M059J (cell line): ENCODE measurements around the gene CHD3. TPM values are rescaled to one million over a fixed set of nuclear protein-coding genes. Genes with fewer than 3 reads are reported as not detected.

ENCODE experiments used
- DNase-seq: peaks from one replicate; pipeline ENCODE4 v3.0.0-alpha.2; 2012; ENCODE audit warnings: low read depth
- total RNA-seq: library from RNA; depleted of rRNA; stranded (reverse); fragments of >200 nt; shearing (Covaris generic); gene quantifications from 2 replicates; pipeline ENCODE4 v1.2.3, GENCODE V29; 2014

Gene CHD3
- total RNA-seq, 1 experiment from 2014 or later, result 31.3 TPM

DNA sequence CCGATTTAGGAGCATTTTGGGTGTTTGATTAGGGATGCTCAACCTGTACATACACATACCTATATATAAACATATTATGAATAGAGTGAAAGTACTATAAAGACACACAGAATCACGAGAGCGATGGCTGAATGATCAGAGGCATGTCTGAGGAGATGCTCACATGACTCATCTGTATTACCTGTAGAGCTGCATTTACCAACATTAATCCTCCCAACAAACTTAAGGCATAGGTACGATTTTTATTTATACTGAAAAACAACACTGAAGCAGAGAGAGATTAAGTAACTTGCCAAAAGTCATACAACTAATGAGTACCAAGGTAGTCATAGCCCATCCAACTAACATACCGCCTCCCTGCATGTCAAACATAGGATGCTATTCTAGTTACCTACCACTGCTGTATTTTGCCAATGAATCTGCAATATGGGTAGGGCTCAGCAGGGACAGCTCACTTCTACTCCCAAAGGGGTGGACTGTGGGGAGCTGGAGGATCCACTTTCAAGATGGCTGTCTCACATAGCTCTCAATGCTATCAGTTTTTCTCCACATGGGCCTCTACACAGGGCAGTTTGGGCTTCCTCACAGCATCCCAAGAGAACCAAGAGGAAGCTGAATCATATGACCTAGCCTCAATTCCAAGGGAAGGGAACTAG lies 23.5 kb upstream of the CHD3 start:
- no peak for DNase-seq

DNA sequence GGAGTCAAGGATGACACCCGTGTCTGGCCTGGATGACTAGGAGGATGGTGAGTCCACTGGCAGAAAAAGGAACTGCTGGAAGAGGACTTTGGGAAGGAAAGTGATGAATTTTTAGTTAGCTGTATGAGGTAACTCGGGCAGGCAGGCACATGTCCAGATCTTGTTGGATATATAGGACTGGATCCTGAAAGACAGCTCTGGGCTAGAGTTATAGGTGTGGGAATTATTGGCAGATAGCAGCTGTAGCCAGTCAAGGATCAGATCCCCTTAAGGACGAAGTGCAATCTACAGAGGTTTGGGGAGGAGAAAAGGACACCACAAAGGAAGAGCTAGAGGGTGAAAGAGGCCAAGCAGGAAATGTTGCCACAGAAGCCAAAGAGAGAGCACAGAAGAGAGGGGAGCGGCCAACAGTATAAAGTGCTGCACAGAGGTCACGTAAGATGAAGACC lies 20.7 kb upstream of the CHD3 start:
- DNase-seq, result no peak

DNA sequence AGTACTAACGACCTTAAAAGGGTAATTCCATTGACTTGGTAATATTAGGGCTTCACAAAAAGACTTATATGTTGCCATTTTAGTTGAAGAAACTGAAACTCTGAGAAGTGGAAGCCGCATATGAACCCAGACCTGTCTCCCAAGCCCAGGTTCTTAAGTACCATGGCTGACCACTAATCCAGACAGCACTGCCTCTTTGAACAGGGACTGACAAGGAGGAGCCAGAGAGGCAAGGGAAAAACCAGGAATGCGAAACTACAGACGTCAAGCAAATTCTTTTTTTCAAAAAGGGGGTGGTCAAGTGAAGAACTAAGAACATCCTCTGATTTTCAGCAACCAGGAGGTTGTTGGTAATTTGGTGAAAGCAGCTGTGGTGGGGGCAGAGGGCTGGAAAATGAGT lies 15.5 kb upstream of the CHD3 start:
- no peak for DNase-seq

DNA sequence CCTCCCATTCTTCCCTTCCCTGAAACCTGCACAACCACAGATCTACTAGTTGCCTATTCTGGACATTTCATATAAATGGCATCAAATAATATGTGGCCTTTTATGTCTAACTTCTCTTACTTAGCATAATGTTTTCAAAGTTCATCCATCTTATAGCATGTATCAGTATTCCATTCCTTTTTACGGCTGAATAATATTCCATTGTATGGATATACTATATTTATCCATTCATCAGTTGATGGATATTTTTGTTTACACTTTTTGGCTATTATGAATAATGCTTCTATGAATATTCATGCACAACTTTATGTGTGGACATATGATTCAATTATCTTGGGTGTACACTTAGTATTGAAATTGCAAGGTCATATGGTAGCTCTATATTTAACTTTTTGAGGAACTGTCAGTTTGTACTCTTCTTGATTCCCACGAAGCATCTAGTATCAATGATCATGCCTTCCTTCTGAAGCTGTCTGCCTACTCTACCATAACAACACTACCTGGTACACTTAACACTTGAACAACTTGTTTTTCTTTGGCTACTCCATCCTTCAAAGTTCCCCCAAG lies 12.7 kb upstream of the CHD3 start:
- DNase-seq, result no peak

DNA sequence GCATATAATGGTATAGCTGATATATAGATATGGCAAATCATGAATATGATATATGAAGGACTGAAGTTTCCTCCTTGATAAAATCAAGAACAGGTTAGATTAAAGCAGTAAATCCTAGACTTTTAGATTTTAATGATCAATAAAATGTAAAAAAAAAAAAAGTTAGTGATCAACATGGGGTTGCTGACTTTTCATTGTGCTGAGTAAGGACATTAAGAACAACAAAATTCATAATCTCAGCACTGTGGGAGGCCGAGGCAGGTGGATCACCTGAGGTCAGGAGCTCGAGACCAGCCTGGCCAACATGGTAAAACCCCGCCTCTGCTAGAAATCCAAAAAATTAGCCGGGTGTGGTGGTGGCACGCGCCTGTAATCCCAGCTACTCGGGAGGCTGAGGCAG lies 10.4 kb upstream of the CHD3 start:
- no peak for DNase-seq

DNA sequence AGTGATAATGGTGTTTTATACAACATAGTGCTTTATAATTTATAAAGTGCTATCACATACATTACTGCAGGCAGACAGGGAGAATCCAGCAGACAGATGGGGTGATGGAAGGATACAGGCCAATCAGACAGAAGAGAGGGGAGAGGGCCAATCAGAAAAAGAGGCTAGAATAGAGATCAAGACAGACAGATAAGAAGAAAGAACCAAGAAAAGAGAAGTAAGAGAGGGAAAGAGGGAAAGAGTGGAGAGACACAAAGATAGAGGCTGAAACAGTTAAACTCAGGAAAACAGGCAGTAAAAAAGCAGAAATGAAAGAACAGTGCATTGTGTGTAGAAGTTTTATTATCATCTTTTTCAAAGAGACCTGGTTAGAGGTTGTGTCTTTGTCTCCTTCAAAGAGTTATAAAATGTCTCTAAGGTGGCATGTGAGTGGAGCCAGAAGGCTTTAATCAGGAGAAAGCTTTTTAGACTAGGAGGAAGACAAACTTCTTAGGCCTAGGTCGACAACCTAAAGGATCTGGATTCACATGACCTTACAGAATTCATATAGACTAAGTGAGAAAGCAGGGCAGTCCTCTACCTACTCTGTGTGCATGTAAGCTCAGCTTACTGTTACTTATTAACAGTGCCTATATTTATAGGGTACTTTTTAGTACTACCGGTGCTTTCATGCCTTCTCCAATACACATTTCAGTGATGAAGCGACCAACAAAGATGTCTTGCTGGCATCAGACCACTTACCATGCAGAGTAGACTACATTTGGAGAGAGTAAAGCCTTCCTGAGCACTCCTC lies 8.3 kb upstream of the CHD3 start:
- DNase-seq, result no peak

DNA sequence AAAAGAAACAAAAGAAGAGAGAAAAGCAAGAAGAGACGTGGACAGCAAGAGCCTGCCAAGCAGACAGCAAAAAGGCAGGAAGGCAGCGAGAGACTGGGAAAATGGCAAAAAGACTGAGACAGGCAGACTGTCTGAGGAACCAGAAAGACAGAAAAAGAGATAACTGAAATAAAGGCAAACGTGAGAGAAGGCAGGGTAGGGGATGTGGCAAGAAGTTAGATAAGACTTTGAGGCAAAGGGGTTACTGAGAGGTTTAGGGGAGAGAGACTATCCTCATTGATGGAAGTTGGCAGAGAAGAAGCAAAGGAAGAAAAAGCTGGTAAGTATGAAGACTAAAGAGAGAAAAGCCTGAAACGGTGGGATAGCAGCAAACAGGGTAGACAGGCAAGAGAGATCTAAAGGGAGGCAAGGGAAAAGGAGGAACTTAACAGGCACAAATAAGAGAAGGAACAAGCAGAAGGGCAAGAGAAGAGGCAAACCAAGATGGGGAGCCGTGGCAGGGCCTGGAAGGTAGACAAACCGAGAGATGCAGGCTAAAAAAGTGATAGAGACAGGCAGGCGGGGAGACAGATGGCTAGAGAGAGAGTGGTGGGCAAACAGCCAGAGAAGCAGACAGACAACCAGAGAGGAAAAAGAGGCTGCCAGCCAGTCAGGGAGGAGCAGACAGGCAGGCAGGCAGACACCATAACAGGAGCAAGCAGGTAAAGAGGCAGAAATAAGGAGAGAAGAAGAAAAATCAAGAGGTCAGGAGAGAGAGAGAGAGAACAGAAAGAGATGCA lies 7.1 kb upstream of the CHD3 start:
- DNase-seq, result no peak

DNA sequence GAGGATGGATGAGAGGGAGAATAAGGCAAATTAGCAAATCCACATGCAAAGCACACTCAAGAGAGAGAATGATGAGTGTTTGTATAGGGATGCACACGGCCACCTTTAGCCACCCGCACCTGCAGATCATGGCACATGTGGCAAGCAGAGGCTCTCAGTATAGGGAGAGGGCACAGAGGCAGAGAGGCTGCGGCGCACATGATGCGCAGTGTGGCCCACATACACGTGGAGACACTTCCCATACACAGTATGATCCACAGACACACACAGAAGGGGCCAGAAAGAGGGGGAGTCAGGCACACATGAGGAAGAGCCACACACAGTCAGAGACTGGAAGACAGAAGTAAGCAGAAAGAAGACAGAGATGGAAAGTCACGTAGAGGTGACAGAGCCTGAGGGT lies 6.5 kb upstream of the CHD3 start:
- no peak for DNase-seq

DNA sequence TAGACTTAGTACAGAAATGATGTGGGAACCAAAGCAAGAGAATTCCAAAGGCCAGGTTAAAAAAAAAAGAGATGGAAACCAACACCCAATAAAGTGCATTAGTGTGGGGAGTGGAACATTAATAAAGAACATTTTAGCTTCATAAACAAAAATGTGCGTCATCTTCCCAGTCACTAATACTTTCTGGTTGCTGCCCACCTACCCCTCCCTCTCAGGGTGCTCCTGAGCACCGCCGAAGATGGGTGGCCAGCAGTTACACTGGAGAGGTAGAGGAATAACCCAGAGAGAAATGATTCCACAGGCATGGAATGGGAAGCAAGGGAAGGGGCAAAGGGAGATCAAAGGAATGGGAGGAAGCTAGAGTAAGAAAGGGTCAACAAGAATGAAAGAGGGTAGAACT lies 6.0 kb upstream of the CHD3 start:
- no peak for DNase-seq

DNA sequence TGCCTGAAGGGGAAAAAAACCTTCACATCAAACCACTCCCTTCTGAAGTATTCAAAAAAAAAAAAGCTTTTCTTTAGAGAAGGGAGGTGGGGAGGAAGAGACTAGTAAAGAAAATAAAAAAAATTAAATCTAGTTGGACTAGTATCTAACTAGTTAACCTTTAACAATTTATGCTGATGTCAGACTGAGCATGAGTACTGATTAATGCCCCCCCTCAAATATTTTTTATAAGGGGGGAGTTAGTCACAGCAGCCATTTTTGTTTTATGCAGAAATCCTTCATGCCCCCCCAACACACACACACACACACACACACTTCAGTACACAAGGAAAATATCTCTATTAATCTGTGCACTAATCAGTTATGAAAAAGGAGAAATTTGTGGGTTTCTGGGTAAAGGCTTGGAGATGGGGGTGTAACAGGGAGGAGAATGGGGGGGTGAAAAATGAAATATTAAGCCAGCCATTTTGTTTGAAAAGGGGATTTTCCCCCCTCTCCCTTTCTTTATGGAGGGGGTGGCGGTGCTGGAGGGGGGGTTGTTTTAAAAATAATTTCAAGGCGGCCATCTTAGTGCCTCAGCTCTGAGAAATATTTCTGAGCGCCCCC lies 4.7 kb upstream of the CHD3 start:
- no peak for DNase-seq

DNA sequence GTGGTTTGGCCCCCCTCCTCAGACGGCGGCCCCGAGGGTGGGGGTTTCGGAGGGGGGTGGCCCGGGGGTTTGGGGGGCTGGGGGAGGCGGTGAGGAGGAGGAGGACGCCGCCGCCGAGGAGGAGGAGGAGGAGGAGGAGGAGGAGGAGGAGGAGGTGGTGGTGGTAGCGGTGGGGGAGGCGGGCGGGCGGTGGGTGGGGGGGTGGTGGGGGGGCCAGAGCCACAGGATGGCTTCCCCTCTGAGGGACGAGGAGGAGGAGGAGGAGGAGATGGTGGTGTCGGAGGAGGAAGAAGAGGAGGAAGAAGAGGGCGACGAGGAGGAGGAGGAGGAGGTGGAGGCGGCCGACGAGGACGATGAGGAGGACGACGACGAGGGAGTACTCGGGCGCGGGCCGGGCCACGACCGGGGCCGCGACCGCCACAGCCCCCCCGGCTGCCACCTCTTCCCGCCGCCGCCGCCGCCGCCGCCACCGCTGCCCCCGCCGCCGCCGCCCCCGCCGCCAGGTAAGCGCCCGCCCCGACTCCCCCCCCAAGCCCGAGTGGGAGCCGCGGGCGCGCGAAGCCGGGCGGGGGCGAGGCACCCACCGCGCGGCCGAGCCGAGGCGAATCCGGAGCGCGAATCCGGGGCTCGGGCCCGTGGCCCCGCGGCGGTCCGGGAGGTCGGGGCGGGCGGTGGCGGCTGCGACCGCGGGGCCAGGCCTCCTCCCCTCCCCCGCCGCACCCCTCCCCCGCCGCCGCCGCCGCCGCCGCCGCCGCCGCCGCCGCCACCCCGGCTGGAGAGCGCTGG lies 3.8 kb upstream of the CHD3 start:
- no peak for DNase-seq

DNA sequence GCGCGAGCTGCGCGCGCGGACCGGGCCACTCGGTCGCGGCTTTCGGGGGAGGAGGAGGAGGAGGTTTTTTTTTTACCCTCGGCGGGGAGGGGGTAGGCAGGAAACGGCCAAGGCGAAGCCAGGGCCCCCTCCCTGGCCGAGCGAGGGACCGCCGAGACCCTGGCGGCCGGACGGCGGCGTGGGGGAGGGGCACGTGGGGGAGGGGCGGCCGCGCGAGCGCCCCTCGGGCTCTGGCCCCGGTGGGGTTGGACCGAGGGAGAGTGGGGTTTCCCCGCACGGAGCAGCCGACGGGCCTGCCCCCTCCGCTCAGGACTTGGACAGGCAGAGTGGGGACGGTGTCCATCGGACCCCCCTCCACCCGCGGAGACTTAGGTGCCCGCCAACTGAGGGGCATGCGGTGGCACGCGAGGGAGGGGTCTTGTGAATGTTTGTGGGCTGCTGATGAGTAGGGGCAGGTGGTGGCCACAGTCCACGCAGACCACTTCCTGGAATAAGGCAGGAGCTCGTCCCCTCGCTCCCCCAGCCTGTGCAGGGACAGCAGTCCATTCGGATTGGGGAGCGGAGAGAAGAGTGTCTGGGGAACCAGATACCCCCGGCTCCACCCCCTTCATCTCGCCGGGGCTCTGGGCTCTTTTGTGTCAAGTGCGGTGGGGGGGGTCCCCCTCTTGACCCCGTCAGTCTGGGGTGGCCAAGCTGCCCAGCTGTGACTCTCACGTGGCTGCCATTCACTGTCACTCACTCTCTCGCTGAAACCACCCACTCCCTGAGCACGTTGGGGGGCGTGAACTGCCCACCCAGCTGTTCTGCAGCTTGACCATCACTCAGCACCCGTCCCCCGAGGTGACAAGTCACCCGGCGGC lies 3.0 kb upstream of the CHD3 start:
- DNase-seq, result peak; percentile 82

DNA sequence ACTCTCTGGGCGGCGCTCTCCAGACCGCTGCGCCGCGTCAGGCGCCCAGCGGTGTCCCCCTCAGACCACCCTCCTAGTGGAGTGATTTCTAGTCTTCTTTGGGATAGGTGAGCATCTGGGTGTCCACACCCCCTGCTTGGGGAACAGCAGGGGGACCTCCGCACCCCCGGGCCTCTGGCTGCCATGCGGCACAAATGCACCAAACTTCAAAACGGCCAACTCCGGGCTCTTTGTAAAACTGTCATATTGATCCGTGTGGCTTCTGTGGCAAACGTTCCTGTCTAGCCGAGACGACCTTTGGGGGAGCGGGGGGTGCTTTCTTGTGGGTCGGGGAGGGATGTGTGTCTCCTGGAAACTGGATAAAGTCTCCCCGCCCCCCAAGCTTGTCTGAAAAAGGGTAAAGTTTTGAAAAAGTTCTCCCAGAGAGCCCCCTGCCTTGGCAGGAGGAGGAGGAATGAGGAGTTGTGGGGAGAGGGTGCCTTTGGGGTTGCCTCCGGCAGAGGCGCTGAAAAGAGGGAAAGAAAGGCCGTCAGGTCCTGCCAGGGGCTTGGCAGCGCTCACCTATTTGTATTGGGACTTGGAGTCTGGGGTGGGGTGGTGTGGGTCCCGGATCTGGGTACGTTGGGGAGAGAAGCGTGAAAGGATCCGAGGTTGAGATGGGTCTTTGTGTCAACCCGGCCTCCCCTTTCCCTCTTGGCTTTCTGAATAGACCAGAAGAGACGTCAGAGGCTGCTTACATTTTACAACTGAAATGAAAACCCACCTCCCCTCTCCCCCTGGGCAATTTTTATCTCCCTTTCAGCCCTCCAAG lies 2.2 kb upstream of the CHD3 start:
- peak; percentile 44 for DNase-seq

DNA sequence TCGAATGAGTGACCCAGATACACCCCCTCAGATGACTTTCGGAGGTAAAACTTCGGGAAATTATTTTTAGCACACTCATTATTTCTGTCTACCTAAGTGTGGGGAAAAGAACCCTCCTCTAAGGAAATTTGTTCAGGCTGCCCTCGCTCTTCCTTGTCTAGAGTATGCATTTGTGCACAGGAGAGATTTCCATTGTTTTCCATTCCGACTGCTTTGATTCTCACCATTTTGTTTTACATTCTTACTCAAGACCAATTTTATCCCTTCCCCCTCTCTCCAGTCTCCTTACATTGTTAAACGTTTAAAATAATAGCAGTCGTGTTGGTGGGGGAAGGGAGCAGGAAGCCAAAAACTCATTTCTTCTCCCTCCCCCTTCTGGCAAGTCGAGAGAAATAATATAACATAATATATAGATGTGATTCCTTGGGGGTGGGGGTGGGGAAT lies 1.5 kb upstream of the CHD3 start:
- DNase-seq, result no peak

DNA sequence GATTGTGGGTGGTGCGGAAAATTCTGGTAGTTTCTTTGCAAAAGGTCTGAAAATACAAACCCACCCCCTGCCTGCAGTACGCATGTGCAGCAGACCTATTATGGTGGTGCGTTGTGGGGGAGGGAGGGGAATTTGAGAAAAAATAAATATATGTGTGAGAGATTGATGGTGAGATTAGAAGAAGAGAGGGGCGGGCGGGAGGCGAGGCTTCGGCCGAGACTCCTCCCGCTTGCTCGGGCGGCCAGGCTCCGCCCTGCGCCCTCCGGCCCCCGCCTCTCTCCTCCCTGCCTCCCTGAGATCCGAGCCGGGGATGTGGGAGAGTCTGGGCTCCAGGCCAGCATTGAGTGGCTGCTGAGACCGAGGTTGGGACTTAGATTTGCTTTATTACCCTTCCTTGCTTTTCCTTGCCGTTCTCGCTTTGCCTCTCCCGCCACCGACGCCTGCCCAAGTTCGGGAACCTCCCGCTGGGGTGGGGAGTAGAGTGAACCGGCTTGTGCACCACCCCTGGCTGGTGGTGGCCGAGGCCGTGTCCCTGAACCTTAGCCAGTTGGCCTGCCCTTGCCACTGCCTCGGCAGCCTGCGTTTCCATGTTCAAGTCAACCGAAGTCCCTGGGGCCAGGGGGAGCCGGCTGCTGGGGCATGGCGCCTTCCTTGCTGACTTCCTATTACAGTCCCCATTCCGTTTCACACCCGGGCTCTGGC lies 956 bp upstream of the CHD3 start:
- DNase-seq, result peak; percentile 95

DNA sequence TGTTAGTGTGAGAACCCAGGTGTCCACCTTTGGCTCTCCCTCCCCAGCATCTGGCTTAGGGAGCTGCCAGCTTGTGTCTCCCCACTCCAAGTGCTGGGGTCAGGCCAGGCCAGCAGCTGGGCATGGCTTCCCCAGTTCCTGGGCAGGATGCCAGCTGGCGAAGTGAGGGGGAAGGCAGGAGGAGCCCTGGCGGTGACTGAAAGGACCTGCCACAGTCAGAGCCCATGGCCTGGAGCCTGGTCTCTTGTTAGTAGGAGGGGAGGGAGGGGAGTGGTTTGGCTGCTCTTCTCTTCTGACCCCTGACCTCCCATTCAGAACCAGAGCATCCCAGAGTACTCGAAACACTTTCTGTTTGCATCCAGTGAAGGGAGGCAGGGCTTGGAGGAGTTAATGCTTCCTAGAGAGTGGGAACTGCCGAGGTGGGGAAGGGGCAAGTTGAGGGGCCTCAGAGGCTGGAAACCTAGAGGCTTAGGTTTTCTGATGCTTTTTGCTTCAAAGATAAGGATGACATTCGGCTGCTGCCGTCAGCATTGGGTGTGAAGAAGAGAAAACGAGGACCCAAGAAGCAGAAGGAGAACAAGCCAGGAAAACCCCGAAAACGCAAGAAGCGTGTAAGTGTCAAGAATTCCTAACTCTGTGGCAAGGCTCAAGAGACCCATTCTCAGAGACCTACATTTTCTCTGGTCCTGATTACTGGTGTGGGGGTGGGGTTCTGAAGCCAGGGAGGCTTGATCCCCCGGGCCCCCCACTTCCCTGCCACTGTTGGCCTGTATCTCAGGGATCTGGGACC lies 772 bp downstream of the CHD3 start:
- DNase-seq, result peak; percentile 96

DNA sequence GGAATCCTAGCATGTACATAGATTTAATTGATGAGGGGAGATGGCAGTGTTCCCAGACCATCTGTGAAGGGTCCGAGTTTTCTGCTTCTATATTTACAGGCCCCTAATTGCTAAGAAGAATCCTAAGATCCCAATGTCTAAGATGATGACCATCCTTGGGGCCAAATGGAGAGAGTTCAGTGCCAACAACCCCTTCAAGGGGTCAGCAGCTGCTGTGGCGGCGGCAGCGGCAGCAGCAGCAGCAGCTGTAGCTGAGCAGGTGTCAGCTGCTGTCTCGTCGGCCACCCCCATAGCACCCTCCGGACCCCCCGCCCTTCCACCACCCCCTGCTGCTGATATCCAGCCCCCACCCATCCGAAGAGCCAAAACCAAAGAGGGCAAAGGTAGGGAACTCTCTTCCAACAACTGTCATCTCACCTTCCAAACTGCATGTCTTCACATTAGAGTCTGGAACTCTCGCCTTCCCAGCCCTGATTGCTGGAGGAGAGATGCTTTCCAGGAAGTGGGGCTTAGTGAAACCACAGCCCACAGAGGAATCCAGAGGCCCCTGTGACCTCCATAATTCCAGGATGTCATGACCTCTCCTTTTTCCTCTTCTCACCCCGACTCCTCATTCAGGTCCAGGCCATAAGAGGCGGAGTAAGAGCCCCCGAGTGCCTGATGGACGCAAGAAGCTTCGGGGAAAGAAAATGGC lies 4.7 kb downstream of the CHD3 start:
- no peak for DNase-seq
